SW480 (cell line): ENCODE measurements around the gene DSG4.

Source experiments
- DNase-seq: peaks from one replicate; pipeline ENCODE4 v3.0.0-alpha.2; 2016; ENCODE audit warnings: low spot score

Gene DSG4

GRCh38 chr18:31407649-31408048 lies 31.1 kb downstream of the DSG4 start:
- DNase-seq = no peak

- DNase-seq = no peak
Measured at GRCh38 chr18:31409276-31409675, 32.7 kb downstream of the DSG4 start.

DNA sequence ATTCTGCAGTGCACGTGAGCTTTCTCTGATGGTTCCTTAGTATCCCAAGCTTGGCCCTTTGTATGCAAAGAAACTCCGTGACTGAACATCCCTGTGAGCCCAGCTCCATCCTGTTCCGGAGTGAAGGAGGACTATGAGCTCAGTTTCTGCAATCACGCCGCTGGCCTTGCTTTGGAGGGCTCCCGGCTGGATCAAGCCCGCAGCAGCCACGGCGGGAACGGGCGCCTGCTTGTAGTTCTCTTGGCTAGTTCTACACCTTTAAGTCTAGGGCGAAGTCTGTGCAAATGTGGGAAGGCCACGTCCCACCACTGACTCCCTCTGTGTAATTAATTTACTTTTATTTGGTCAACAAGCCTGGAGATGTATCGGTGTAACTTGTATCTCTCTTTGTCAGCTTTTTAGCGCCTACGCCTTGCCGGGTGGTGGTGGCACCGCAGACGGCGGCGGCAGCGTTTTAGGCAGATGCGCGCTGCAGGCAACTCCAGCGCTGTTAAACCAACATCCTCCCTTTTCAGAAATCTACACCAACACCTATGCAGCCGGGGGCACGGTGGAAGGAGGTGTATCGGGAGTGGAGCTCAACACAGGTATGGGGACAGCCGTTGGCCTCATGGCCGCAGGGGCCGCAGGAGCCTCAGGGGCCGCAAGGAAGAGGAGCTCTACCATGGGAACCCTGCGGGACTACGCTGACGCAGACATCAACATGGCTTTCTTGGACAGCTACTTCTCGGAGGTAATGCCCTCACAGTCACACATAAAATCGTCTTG lies 34.3 kb downstream of the DSG4 start:
- no peak for DNase-seq

GRCh38 chr18:31413137-31413536 lies 36.6 kb downstream of the DSG4 start:
- DNase-seq = no peak

- DNase-seq = no peak
Measured at GRCh38 chr18:31417850-31418249, 41.3 kb downstream of the DSG4 start.

DNA sequence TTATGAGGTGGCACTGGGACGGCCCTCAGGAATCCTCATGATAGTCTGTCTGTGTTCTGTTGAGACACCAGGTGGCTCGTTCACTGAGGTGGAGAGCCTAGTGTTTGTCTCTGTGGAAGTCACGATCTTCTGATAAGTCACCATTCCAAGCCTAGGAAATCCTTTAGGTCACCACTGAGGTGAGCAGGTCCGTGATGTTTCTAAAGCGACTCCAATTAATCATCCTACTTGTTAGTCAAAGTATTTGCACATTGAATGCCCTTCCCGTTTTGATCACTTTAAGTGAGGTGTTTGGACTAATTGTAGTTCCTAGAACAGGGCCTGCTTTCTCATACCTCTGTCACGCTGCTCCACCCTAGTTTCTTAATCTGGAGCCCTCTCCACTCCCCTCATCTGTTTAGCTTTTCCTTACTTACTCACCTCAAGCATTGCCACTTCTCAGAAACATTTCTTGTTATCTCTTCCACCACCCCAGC lies 42.9 kb downstream of the DSG4 start:
- DNase-seq = no peak

GRCh38 chr18:31420032-31420431 lies 43.5 kb downstream of the DSG4 start:
- DNase-seq = no peak

GRCh38 chr18:31420524-31420923 lies 43.9 kb downstream of the DSG4 start:
- DNase-seq = no peak

DNA sequence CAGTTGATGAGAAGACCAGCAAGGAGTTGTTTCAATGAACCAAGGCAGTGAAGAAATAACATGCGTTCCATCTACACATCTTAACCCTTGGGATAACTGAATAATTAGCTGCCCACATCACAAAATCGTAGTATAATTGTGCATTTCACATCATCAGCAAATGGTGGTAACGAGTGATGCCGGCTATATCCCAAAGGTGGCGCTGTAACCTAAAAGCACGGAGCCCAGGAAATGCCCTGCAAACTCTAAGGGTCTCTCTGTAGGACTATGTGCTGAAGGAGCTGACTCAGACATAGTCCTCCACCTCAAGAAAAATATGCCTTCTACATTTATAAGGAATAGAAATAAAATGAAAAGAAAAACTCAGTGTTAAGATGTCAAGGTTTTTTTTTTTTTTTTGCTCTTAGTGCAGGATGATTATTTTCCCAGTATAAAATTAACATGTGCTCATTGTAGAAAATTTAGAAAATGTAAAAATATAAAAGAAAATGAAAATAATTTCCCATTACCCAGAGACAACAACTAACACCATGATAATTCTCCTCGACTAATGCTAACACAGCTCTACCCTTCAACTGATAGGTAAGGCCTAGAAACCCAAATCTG lies 47.9 kb downstream of the DSG4 start:
- DNase-seq = peak; percentile 16

- DNase-seq = no peak
Measured at GRCh38 chr18:31426021-31426420, 49.4 kb downstream of the DSG4 start.

GRCh38 chr18:31426871-31427406 lies 50.4 kb downstream of the DSG4 start:
- no peak for DNase-seq

GRCh38 chr18:31428211-31428610 lies 51.6 kb downstream of the DSG4 start:
- DNase-seq = no peak

- peak; percentile 18 for DNase-seq
Measured at GRCh38 chr18:31429623-31430022, 53.0 kb downstream of the DSG4 start.

DNA sequence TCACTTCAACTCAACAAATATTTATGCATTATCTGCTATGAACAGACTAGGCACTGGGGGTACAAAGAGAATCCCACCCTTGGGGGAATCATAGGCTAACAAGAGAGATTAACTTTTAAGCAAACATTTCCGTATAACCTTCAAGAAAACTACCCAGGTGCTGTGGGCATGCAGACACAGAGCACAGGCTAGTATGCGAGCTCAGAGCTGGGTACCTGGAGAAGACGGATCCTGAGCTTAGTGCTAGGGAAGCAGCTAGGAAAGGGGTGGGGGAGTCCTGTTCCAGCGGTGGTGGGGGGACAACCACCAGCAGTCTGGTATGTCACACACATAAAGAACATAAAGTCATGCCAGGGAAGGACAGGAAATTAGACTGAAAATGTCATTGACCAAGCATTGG lies 53.5 kb downstream of the DSG4 start:
- no peak for DNase-seq

GRCh38 chr18:31430554-31430953 lies 54.0 kb downstream of the DSG4 start:
- no peak for DNase-seq

GRCh38 chr18:31432316-31432715 lies 55.7 kb downstream of the DSG4 start:
- DNase-seq = no peak

- DNase-seq = no peak
Measured at GRCh38 chr18:31436825-31437224, 60.2 kb downstream of the DSG4 start.

DNA sequence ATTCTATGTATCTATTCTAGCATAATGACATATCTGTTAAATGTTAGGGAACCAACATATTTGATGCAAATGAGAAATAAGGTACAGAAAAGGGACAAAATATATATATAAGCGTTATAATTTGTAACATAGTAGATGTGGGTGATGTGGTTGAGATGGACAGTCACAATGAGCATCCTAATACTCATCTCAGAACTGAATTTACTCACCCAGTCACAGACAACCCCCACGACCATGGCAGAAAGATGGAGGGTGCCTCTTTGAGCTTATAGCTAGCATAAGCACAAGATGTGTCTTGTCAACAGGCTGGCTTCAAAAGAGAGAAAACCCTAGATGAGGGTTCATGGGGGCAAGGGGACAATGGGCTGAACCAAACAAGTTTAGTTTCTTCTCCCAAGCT lies 61.8 kb downstream of the DSG4 start:
- DNase-seq = no peak

- DNase-seq = no peak
Measured at GRCh38 chr18:31439807-31440325, 63.3 kb downstream of the DSG4 start.

- no peak for DNase-seq
Measured at GRCh38 chr18:31440787-31441186, 64.2 kb downstream of the DSG4 start.

DNA sequence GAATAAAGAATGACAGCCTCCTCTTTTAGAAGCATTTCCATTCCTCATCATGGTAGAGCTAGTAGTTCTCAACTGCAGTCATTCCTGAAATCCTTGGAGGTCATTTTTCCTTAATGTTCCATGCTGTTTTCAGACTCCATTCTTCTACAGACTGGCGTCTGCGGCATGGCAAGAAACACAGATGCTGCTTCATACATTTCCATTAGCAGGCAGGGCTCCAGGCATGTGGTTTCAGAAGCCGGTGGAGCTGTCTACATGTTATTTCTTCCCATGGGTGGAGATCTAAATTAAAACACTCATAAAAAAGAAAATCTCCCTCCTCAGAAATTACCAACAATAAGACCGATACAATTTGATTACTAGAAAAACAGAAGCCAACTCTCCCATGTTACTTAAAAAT lies 64.9 kb downstream of the DSG4 start:
- DNase-seq = no peak

- DNase-seq = no peak
Measured at GRCh38 chr18:31444142-31444541, 67.6 kb downstream of the DSG4 start.

- DNase-seq = no peak
Measured at GRCh38 chr18:31445908-31446307, 69.3 kb downstream of the DSG4 start.
